Measurements from ENCODE around the gene CELF4.

Gene CELF4

GRCh38 chr18:37493352-37493935, 72.2 kb downstream of the CELF4 start:
- no peak for DNase-seq (ENCODE audit: low read depth in 2 of 2)

- no peak for DNase-seq (ENCODE audit: low read depth in 2 of 2)
Measured at GRCh38 chr18:37492952-37493351, 72.6 kb downstream of the CELF4 start.

- DNase-seq (ENCODE audit: low read depth in 2 of 2) = no peak
Measured at GRCh38 chr18:37491526-37491925, 74.1 kb downstream of the CELF4 start.

DNA sequence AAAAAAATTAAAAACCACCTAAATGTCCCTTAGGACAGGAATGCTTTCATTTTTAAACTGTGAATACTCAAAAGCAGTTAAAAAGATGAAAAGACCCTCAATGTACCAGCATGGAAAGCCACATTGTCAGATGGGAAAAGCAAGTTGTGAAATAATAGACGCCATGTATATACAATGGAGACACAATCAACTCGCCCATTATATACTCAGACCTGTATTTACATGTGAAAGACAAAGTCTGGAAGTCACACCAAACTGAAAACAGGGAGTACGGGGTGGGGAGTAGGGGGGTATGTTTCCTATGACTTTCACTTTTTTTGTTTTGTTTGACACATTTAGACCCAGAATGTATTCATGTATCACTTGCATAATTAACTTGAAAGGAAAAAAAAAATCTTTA, 75.6 kb downstream of the CELF4 start:
- no peak for DNase-seq (ENCODE audit: low read depth in 2 of 2)

DNA sequence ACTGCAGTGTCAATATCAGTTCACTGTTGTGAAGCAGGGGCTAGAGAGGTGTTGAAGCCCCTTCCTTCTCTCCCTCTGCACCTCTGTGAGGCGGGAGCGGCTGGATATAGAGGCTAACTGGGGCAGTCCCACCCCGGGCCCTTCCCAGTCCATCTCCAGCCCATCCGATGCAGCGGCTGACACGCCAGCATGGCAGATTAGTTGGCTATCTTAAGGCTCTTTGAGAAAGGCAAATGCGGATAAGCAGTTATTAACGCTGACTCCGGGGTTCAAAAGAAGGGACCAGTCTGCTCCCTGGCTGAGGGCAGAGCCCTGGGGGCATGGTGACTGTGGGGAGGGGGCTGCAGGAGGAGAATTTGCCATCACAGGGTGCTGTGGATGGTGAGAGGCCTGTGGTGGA, 76.6 kb downstream of the CELF4 start:
- DNase-seq (ENCODE audit: low read depth in 2 of 2) = no peak

GRCh38 chr18:37487400-37487867, 78.2 kb downstream of the CELF4 start:
- no peak for DNase-seq (ENCODE audit: low read depth in 2 of 2)

DNA sequence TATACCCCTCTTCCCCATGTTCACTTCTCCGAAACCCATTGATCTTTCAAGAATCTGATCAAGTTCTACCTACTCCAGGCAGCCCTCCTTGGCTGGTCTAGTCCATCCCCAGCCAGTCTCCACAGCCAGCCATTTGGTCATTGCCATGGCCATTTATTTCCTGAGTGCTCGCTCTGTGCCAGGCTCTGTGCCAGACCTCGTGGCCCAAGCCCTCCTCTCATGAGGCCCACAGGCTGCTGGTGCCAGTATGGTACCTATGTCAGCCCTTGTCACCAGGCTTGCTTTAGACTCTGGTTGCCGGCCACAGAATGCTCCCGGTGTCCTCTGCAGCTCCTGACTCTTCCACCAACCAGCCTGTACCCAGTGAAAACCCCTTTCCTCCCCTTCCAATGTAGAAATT, 78.8 kb downstream of the CELF4 start:
- DNase-seq (ENCODE audit: low read depth in 2 of 2) = no peak

DNA sequence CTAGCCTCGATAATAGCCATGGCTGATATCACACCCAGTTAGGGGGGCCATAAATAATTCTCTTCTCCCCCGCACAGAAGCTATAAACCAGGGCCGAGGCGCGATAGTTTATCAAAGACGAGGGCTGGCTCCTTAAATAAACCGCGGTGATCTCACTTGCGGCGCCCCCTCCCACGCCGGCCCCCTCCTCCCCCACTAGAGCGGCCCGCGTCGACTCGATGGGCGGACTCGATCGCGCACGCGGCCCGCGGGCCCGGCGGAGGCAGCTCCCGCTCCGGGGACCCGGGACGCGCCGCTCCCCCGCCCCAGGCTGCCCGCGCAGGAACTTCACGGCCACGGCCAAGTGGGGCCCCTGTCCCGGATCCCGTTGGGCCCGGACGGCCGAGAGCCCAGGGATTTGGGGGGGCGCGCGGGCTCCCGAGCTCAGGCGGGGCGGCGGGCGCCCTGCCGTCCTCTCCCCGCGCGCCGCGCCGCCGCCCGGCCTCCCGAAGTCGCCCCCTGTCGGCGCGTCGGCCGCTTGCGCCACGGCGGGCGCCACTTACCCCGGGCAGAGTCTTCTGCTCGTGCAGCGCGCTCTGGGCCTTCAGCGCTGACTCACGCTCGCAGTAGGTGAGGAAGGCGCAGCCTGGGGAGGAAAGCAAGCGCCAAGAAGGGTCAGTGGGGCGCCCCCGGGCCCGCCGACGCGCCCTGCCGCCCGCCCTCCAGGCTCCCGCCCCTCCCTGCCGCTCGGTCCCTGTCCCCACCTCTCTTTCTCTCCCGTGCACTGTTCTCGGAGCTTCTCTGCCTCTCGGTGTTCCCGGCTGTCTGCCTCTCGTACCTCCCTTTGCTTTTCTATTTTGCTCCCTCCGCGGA, 80.4 kb downstream of the CELF4 start:
- DNase-seq (ENCODE audit: low read depth in 2 of 2) = no peak

DNA sequence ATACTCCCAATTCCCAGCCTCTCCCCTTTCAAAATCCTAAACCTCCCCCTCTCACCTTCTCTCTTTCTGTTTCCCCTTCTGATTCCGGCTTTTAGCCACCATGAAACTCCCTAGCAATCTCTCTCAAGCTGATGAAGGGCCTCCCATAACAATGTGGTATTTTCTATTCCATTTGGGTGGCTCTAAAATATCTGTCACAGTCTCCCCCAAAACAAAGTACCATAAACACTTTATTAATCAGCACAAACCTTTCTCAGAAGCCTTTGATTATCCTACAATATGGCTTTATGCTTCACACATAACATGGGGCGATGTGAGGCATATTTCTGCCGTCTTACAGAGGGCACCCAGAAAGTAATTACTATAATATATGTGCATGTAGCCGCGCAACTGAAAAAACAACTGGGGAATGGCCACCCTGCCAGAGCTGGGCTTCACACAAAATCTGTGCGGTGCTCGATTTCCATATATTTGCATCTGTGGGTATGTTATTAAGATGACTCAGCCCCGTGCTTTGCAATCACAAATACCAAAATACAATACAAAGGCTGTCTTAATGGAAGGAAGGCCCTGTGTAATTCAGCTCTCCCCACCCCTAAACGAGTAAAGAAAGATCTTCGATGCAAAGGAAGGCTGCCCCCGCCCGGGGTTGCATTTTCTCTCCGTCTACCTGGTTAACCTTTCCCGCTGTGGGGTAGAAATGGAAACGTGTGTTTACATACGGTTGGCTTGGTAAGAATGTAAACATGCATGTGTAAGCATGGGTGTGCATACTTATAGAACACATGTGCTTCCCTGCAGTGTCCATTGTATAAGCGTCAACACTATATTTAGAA, 81.4 kb downstream of the CELF4 start:
- DNase-seq (ENCODE audit: low read depth in 2 of 2) = no peak

DNA sequence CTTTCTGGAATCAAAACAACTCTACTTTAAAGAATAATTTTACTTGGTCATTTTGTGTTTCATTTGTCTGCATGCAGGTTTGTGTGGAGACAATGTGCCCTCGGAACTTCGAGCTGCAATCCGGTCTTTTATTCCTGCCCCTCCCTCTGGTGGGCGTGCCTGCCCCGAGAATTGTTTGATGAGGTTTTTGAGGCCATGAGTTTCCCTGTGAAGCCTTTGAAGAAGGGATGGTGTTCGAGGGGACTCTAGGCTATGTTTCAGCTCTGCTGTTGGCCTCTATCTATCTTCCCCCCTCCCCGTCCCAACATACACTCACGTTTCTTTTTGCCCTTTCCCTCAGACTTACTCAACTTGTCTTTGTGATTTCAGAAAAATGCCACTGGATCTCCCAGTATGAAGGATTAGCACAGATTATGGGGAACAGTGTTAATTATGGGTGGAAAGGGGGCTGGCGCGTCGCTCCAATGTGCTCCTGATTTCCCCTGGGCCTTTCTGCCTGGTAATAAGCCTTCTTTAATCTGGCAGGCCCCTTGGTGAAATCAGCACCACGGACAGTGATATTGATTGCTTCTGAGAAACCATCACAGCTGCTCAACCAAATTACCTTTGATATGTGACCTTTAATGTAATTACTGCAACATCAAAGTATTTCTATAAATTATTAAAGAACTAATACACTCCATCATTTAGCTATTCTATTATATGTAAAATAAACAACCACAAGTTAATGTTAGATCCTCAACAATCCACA, 82.2 kb downstream of the CELF4 start:
- DNase-seq (ENCODE audit: low read depth in 2 of 2) = no peak

- DNase-seq (ENCODE audit: low read depth in 2 of 2) = no peak
Measured at GRCh38 chr18:37482433-37482832, 83.2 kb downstream of the CELF4 start.

GRCh38 chr18:37482002-37482401, 83.6 kb downstream of the CELF4 start:
- no peak for DNase-seq (ENCODE audit: low read depth in 2 of 2)

GRCh38 chr18:37481491-37481890, 84.1 kb downstream of the CELF4 start:
- DNase-seq (ENCODE audit: low read depth in 2 of 2) = no peak

DNA sequence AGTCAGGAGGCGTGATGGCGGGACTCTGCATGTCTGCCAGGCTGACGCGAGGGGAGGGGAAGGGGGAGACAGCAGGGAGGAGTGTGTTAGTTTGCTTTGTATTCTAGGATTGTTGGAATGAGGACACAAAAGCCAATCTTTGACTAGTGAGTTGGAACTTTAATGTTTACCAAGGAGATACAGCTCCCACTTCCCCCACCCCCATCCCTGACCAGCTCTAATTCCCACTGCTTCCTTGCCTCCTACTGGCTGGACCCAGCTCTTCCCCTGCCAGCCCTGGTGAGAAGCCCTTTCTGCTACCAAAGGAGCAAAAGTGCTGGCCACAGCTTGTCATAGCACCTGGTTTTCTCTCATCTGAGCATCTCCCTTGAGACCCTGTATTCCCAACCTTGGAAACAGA, 84.5 kb downstream of the CELF4 start:
- no peak for DNase-seq (ENCODE audit: low read depth in 2 of 2)

DNA sequence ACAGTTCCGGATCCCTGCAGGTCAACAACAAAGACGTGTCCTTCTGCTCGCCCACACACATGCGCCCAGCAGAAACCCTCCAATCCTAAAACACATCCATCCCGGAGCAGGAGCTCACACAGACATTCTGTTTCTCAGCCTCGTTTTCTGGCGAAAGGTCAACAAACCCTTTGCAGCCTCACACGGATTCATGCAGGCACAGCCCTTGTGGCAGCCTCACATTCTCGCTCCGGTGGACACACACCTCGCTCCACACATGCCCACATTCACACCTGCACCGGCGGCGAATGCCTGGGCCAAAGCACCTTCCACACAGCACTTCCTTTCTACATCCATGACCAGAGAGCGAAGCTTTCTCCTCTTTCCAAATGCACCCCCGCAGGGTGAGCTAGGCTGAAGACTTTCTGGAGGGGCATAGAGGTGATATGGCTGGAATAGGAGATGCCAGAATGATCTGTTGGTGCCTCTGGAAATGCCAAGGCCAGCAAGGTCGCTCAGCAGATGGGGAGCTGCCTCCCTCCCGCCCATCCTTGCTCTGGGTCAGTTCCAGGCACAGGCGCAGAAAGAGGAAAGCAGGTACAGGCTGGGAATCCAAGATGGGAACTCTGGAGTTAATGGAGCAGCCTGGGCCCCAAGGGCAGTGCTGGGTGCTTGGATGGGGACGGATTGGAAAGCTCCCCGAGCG, 88.8 kb downstream of the CELF4 start:
- DNase-seq (ENCODE audit: low read depth in 2 of 2) = no peak

GRCh38 chr18:37476182-37476581, 89.4 kb downstream of the CELF4 start:
- no peak for DNase-seq (ENCODE audit: low read depth in 2 of 2)

DNA sequence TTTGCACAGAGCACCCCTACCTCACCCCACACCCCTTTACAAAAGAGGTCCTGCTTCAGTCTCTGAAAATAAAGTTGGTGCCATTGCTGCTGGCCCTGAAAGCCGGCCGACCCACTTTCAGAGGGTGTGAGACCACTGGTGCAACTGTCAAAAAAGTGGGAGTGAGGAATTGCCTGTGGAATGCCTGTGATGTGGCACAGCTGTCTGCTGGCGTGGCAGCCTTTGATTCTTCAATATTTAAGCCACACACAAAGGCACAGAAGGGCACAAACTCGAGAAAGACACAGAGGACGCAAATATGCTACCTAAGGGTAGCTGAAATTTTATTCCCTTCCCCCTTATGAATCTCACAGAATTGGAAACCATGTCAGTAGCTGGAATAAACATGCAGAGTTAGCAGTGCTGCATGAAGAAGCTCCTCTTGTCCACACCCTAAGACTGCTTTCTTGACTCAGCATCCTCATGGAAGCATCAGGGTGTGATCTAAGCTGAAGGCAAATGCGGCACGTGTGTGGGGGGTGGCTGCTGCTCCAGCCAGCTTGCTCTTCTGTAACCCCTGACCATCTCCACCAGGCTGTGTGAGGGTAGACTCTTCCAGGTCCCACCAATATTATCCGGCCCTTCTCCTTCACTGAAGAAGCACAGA, 92.3 kb downstream of the CELF4 start:
- no peak for DNase-seq (ENCODE audit: low read depth in 2 of 2)

DNA sequence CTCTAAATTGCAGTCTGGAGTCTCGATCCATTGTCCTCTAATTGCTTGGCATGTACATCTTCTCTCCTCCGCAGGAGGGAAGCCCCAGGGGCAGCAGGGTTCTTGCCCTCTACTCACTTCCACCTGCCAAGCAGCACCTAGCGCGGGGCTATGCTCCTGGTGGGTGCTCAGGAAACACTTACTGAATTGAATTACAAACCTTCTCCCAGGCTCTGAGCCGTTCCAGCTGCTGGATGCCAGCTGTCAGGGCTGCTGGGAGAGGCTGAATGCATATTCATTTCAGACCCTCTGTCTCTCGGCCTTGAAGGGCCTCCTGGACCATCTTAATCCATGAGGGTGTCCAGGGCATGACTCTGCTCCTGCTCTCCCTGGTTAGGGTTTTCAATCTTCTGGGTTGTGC, 94.0 kb downstream of the CELF4 start:
- no peak for DNase-seq (ENCODE audit: low read depth in 2 of 2)

DNA sequence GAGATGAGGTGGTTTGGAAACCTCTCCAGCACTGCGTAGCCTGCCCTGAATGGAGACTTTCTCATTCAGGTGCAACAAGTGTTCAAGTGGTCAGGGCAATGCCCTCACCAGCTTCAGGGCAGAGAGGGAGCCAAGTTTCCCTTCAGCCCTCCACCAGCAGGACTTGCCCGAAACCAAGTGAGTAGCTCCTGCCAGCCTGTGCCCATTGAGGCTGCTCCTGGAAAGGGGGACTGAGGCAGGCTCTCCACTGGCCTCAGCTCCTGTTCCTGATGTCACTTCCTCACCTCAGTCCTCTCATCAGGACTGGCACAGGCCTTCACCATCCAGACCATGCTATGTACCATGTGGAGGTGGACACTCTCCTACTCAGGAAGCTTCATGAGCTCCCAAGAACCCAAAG, 94.6 kb downstream of the CELF4 start:
- DNase-seq (ENCODE audit: low read depth in 2 of 2) = no peak

- no peak for DNase-seq (ENCODE audit: low read depth in 2 of 2)
Measured at GRCh38 chr18:37467002-37467662, 98.5 kb downstream of the CELF4 start.
